GM18861 (cell line): Measurements from ENCODE around the gene ATP9B.
A peak's percentile ranks its signal among the peaks of the same experiment; 100 is the strongest.

ENCODE experiments used
- ATAC-seq: cut with Tn5 transposase; IDR thresholded peaks from one replicate; pipeline ENCODE4 v1.9.1; 2021; ENCODE audit not compliant: unreplicated experiment

Gene ATP9B, protein sequence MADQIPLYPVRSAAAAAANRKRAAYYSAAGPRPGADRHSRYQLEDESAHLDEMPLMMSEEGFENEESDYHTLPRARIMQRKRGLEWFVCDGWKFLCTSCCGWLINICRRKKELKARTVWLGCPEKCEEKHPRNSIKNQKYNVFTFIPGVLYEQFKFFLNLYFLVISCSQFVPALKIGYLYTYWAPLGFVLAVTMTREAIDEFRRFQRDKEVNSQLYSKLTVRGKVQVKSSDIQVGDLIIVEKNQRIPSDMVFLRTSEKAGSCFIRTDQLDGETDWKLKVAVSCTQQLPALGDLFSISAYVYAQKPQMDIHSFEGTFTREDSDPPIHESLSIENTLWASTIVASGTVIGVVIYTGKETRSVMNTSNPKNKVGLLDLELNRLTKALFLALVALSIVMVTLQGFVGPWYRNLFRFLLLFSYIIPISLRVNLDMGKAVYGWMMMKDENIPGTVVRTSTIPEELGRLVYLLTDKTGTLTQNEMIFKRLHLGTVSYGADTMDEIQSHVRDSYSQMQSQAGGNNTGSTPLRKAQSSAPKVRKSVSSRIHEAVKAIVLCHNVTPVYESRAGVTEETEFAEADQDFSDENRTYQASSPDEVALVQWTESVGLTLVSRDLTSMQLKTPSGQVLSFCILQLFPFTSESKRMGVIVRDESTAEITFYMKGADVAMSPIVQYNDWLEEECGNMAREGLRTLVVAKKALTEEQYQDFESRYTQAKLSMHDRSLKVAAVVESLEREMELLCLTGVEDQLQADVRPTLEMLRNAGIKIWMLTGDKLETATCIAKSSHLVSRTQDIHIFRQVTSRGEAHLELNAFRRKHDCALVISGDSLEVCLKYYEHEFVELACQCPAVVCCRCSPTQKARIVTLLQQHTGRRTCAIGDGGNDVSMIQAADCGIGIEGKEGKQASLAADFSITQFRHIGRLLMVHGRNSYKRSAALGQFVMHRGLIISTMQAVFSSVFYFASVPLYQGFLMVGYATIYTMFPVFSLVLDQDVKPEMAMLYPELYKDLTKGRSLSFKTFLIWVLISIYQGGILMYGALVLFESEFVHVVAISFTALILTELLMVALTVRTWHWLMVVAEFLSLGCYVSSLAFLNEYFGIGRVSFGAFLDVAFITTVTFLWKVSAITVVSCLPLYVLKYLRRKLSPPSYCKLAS

DNA sequence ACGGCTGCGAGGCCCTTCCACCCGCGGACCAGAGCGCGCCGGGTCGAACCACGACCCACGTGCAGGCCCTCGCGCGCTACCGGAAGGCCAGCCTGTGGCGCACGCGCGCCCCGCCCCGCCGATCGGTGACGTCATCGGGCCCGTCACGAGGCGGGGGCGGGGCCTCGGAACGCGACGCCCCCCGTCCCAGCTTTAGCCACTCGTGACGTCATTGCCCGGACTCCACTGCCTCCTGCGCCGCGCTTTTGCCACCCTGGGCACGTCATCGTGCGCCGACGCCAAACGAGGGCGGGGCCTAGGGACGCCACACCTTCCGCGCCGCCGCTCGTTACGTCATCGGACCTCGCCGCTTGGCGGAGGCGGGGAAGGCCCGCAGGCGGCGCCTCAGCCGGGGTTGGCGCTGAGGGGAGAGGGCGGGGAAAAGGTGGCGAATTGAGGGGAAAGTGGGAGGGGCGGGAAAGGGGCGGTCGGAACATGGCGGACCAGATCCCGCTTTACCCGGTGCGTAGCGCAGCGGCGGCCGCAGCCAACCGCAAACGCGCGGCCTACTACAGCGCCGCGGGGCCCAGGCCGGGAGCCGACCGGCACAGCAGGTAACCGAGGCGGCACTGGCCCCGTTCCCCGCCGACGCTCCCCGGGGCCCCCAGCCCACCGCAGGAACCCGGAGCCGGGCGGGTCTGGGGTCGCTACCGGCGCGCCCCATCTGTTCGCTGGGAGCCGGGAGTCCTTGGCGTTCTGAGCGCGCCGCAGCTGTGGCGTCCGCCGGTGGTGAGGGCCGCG is at the start of gene ATP9B:
ATP9B (plus strand) TSS at position 458 of the 780 bp plus-strand sequence; CDS start at position 475, 17 bp downstream.
- peak; percentile 72 for ATAC-seq

DNA sequence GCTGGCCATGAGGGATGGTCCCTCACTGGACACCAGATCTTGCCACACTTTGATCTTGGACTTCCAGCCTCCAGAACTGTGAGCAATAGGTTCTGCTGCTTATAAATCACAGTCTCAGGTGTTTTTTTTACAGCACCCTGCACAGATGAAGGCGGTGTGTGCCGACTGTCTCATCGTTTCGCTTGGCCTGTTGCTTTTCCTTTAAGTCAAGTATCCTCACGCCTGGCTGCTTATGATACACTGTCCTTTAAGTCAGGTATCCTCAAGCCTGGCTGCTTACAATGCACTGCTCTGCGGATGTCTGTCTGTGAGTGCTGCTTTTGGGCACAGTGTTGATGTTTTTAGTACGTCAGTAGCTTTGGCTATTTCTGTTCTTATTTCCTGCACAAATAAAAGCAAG is 49.3 kb upstream of the ATP9B start:
- ATAC-seq, result no peak

DNA sequence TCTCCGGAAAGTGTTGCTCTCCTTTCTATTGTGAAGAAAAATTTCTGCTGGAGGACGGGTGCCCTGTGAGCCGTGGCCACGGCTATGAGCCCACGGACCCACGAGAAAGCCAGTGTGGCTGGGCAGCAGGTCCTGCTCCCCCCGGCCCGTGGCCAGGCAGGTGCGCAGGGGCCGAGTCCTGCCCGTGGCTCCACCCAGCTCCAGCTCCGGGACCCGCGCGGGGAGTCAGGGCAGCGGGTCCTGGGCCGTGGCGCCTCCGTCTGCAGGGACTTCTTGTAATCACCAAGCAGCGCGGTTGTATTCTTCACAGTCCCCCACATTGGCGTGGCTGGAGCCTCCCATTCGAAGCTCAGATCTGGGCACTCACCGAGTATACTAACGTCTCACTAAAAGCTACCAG is 46.6 kb upstream of the ATP9B start:
- ATAC-seq, result no peak

DNA sequence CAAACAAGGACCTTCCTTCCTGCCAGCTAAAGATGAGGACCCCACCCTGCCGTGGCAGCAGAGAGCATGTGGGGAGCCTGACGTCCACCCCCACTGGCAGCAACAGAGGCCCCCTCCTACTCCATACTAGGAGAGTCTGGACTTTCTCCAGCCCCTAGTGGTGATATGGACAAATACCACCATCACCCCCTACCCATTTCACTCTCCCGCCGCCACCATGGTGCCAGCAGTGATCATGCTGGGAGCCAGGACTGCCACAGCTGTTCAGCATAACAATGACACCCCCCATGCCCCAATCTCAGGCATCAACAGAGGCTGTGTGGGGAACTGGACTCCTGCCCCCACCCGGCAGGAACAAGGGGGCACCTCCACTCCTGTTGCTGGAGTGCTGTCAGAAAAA is 42.7 kb upstream of the ATP9B start:
- no peak for ATAC-seq

DNA sequence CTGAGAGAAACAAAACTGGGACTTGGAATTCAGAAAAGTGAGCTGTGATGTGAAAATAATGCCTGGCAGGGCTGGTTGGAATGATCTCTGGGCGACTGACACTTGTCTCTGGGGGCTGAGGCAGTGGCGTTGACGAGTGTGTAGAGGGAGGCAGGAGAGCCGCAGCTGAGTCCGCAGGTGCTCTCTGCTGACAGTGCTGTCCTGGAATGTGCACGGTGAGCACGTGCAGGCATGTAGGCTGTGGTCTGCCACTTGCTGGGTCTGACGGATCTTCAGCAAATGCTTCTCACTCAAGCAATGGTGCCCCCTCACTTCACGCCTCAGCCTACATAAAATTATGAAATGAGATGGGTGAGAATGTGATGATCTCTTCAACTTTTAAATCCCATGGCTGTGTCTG is 38.5 kb upstream of the ATP9B start:
- no peak for ATAC-seq

DNA sequence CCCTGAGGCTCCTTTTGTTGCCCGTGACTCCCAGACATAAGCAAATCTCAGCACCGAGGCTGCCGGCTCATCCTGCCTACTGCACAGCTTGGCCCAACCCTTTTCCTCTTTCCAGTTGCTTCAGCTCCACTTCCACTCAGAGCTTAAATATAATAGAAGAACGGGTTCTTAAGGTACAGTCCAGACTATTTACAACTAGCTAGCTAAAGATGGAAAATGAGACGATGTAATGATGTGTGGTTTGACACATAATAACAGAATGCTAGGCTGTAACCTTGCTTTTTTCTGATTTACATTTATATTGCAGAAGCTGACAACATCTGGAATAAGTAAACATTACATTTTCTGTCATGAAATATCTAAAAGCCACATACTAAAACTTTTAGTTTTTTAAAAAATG is 26.9 kb upstream of the ATP9B start:
- no peak for ATAC-seq

DNA sequence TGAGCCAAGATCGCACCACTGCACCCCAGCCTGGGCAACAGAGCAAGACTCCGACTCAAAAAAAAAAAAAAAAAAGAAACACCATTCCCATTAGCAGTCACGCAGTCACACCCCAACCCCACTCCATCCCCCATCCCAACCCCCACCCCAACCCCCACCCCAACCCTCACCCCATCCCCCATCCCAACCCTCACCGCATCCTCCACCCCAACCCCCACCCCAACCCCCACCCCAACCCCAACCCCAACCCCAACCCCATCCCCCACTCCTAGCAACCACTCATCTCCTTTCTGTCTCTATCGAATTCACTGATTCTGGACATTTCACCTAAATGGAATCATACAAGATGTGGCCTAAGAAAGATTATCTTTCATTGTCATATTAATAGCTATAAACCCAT is 25.9 kb upstream of the ATP9B start:
- no peak for ATAC-seq

DNA sequence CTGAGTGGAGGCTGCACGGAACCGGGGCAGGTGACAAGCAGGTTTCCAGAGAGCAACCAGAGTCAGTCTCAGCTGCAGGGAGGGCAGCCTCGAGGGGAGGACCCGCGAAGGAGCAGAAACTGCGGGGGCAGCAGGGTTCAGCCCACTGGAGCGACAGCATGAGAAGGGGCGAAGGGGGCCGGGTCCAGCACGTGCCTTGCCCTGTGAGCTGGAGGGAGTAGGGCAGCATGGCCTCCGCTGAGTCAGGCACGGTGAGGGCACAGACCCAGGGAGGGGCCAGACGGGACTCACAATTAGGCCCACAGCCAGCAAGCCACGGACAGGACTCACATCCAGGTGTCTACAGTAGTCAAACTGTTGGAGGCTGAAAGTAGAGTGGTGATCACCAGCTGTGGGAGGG is 22.7 kb upstream of the ATP9B start:
- no peak for ATAC-seq

DNA sequence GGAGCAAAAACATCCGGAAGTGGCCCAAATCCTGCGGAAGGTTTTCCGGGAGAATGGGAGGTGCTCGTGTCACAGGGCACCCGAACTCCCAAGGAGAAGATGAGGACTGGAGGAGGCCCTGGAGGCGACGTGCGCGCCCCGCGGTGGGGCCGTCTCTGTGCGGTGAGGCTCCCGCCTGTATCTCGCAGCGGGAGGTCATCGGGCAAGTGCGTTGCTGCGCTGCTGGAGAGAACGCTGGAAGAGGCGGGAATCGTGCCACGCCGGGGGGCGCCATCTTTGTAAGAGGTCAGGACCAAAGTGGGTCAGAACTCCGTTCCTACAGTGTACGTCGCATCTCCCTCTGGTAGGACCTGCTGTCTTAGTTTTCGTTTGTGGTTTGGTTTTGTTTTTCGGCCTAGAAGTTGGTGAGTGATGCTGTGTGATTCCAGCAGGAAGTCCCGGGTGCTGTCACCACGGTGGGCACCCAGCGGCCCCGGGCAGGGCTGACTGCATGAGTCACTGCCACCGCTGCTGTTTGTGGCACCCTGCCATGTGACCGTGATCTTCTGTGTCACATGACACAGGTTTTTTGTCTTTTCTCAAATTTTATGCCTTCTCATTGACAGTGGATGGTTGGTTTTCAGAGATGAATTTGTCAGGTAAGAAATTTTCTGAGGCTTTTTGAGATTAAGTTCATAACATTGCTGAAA is 21.5 kb upstream of the ATP9B start:
- ATAC-seq, result no peak

DNA sequence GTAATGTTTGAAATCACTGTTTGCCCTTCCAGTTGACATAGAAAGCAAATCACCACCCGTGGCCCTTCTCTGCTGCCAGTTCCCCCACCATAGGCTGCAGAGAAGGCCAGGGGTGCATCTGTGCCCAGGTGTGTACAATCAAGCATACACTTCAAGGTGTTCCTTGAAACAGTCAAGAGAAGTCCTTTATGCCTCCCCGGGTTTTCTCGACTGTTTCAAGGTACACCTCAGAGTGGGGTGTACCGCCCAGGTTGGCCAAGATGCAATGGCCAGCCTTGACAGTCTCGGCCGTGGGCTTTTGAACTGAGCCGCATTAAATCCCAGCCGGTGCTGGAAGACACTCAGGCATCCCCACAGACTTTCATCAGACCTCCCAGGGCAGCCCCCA is 21.0 kb upstream of the ATP9B start:
- no peak for ATAC-seq

DNA sequence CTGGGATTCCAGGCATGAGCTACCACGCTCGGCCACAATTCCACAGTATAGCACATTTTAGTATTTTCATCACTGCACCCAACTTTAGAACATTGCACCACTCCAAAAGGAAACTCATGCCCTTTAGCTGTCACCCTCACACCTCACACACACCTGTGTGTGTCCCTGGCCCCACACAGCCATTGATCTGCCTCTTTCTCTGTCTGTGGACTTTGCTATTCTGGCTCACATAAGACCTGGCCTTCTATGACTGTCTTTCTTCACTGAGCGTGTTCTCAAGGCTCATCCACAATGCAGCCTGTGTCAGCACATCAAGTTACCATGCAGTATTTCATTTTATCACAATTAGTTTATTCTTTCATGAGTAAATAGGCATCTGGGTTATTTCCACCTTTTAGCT is 19.7 kb upstream of the ATP9B start:
- ATAC-seq, result no peak

DNA sequence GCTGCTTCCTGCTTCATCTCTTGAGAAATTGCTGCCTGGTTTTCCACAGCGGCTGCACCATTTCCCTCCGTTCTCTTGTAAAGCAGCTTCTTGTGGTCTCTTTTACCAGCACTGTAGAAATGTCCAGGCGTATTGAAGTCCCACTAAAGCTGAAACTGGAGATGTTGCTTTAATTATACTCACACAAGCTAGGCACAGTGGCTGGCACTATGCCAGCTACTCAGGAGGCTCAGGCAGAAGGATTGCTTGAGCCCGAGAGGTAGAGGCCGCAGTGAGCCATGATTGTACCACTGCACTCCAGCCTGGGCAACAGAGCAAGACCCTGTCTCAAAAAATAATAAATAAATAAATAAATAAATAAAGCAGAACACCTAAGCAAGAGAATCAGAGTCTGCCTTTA is 19.2 kb upstream of the ATP9B start:
- ATAC-seq, result no peak

DNA sequence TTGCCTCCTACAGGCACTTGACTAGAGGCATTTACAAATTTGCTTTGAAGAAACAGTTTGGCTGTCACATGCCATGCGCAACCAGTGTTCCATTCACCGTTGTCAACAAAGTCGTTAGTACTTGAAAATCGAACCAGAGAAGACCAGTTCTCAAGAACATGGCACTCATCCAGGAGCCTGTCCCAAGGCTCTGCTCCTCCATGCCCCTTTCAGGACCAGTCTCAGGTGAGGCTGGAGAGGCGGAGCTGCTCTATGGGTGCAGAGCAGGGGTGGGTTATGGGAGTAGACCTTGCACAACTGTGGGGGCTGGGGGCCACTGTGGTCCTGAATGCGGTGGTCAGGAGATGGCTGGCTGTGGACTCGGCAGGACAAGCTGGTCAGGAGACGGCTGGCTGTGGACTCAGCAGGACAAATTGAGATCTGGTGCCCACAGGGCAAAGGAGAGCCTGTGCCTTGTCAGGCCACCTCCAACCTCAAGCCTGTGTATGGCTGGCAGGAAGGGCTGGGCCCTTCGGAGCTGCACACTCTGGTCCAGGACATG is 12.3 kb upstream of the ATP9B start:
- no peak for ATAC-seq

DNA sequence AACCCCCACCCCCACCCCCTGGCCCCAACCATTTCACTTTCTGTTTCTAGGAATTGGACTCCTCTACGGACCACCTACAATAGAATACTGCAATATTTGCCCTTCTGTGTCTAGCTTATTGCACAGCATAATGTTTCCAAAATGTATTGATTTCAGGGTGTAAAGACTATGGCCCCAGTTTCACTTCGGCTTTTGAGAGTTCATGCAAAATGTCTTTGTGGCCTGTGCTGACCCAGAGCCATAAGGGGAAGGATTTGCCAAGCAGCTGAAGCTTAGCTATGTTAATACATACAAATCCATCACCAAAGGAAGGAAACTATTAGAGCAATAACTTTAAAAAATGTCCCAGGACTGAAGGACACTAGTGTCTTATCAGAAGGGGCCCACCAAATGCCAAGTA is 11.2 kb upstream of the ATP9B start:
- no peak for ATAC-seq

DNA sequence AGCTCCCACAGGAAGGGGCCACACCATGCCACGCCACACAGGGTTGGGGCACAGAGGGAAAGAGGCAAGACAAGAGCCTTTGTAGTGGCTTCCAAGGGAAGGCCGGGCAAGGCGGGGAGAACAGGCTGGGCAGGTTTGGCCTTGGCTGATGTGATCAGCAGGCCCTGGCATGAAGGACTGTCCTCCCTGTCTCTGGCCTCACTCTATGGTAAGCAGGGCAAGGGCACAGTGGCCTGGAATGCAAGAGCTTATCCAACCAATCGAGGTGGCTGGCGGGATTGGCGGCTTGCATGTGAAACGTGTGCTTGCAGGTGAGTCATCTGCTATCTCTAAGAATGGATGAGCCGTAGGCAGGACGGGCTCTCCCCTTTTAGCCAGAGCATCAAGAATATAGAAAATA is 6.4 kb upstream of the ATP9B start:
- ATAC-seq, result no peak

DNA sequence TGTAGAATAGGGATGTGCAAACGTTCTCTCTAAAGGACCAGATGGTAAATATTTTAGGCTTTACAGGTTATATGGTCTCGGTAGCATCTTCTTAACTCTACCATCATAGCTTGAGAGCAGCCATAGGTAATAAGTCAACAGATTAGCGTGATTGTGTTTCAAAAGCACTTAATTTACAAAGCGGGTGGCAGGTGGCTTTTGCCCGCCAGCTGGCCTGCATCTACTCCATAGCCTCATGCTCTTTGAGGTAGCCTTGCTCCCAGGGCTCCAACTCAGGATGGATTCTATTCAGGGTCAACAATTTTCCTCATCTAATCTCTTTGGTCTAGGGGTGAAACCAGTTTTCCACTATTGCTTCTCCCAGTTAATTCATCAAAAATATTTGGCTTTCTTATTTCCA is 5.0 kb upstream of the ATP9B start:
- ATAC-seq, result no peak

DNA sequence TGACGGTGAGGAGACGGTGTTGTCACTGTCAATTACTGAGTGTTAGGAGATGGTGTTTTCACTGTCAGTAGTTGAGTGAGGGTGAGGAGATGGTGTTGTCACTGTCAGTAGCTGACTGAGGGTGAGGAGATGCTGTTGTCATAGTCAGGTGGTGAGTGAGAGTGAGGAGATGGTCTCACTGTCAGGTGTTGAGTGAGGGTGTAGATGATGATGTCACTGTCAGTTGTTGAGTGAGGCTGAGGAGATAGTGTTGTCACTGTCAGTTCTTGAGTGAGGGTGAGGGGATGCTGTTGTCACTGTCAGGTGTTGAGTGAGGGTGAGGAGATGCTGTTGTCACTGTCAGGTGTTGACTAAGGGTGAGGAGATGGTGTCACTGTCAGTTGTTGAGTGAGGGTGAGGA is 3.4 kb upstream of the ATP9B start:
- ATAC-seq, result no peak

DNA sequence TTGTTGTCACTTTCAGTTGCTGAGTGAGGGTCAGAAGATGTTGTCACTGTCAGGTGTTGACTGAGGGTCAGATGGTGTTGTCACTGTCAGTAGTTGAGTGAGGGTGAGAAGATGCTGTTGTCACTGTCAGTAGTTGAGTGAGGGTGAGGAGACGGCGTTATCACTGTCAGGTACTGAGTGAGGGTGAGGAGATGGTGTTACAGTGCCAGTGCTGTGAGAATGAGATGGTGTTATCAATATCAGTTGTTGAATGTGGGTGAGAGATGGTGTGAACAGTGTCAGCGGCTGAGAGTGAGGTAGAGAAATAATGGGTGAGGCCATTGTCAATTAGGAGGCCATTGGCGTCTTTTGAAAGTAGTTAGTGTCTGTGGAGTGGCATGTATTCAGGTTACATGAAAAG is 1.6 kb upstream of the ATP9B start:
- no peak for ATAC-seq

DNA sequence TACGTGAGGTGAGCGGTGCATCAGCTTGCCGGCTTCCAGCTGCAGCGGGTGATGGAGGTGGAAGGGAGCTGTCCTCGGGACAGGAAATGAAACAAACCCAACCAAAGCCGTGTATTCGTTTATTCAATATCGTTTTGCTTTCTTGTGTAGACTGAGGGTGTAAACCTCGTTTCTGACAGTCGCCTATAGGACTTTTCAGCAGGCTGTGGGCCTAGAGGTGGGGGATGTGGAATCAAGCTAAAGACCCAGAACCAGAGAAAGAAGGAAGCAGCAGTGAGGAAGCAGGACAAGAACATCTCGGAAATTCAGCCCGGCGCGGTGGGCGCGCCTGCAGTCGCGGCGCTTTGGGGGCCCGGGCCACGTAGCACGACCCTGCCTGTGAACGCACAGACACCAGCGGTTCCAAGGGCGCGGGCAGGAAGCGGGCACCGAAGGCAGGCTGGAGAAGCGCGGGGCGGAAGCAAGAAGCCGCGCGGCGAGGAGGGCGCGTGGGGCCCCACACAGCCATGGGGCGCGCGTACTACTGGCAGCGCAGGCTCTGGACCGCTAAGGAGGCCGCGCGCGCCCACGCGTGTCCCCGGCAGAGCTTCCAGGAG is 755 bp upstream of the ATP9B start:
- no peak for ATAC-seq

DNA sequence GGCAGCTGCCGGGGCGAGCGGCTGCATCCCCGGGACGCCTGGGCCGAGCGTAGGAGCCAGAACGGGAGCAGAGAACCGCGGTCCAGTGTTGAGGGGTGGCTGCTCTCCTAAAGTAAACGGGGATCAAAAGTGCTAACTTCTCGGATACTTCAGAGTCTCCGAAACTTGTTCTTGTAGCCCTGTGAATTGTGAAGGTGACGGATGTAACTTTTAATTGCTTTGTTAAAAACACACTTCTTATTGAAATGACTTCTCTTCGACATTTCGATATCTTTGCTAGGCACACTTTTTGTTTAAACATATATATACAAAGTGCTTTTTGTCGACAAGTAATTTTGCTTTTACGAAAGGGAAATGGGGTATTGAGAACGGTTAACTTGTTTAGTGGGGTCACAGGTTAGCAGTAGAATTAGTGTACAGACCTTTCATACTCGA is 540 bp downstream of the ATP9B start:
- no peak for ATAC-seq
